GM21825 (cell line): ENCODE data around the gene SDSL.

Source experiments
- ATAC-seq: cut with Tn5 transposase; IDR thresholded peaks from one replicate; pipeline ENCODE4 v1.9.1; 2021; ENCODE audit warnings: mild to moderate bottlenecking, moderate library complexity; ENCODE audit not compliant: unreplicated experiment

Gene SDSL

DNA sequence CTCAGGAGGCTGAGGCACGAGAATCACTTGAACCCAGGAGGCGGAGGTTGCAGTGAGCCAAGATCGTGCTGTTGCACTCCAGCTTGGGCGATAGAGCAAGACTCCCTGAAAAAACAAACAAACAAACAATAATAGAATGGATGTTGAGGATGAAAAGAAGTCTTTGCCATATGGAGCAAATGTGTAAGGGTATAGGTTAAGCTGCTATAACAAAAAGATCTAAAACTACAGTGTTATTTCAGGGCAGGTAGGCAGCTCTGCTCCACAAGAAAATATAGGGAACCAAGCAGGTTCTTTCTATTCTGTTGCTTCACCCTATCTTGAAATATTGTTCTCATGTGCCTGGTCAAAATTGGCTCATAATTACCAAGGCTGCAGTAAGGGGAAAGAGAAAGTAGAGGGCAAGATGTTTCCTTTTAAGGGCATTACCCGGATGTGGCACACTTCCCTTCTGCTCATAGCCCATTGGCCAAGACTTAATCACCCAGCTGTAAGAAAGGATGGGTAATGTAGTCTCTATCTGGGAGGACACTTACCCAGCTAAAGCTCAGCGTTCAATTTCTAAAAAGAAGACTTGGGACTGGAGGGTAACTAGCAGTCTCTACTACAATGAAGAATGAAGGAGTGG, 23.5 kb downstream of the SDSL start:
- no peak for ATAC-seq

GRCh38 chr12:113448873-113449272, 26.7 kb downstream of the SDSL start:
- no peak for ATAC-seq

GRCh38 chr12:113449299-113449698, 27.1 kb downstream of the SDSL start:
- no peak for ATAC-seq

GRCh38 chr12:113449839-113450238, 27.7 kb downstream of the SDSL start:
- ATAC-seq: no peak

- ATAC-seq: no peak
These were observed 30.3 kb downstream of the SDSL start for GRCh38 chr12:113452458-113452857.

DNA sequence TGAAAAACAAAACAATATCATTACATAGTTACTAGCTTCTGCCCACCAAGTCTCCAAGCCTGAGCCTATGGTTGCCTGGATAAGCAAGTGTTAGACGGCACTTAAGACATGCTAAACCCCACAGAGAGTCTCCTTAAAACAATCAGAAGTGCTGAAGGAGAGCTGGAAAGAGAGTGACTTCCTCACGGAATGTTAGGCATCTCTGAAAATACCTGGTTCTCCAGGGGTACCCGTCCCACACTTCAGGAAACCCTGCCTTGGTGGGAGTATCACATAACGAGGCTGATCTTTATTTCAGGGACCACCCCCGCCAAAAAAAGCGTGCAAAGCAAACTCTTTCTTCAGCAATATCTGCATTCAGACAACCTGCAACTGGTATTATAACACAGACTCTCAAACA, 31.1 kb downstream of the SDSL start:
- no peak for ATAC-seq

GRCh38 chr12:113456199-113456598, 34.0 kb downstream of the SDSL start:
- no peak for ATAC-seq

DNA sequence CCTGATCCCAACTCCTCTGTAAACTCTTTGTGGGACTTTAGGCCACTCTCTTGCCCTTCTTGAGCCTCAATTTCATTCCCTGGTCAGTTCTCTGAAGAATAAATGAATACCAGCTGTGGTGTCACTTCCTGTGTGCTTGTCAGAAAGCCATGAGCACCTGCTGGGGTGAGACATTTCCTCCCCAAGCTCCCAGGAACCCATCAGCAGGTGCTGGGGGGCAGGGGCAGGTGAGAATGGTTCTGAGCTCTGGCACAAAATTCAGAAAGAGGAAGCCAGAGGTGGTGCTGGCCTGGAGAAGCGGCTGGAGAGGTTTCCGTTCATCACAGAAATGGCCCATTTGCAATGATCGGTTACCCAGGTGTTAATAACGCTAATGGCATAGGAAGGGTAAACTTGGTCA, 34.6 kb downstream of the SDSL start:
- no peak for ATAC-seq

- no peak for ATAC-seq
These were observed 35.0 kb downstream of the SDSL start for GRCh38 chr12:113457185-113457584.

- ATAC-seq: no peak
These were observed 35.5 kb downstream of the SDSL start for GRCh38 chr12:113457710-113458109.

DNA sequence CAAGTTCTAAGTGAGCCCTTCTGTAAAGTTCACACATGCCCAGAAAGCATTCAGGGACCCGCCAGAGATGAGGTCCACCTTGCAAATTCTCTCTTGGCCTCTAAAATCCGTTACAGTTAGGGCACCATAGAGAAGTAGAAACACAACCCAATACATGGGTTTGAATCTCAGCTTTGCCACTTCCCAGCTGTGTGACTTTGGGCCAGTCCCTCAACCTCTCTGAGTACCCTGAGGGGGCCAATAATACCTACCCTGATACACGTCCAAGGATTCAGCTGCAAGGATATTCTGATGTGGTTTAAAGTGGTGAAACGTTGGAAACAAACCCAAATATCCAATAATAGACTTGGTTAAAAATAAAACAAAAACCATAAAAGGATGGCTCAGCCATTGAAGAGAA, 37.8 kb downstream of the SDSL start:
- no peak for ATAC-seq

GRCh38 chr12:113461666-113462065, 39.5 kb downstream of the SDSL start:
- no peak for ATAC-seq

DNA sequence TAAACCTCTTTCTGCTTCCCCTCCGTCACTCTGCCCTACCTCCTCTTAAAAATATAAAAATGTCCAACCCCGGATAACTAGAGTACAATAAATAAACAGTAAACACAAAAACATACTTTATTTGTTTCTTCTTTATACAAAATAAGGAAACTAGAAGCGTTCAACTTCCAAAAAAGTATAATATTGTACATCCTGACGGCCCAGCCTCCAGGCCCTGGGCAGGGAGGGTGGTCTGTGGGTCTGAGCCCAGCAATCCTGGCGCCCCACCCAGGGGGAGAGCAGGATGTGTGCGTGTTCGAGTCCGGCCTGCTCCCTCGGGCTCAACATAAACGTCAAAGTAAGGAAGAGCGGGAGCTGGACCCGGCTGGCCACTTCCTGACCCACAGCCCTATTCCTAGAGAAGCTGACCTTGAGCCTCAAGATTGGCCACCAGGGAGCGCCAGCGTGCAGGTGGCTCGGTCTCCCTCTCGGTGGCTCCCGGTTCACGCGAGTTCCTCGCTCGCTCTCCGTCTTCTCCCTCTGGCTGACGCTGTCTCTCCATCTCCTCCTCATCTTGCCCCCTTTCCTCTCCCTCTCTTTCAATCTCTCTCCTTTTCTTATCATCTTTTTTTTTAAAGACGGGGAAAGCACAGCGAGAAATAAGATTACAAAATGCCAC, 40.1 kb downstream of the SDSL start:
- no peak for ATAC-seq

- ATAC-seq: no peak
These were observed 41.0 kb downstream of the SDSL start for GRCh38 chr12:113462998-113463745.

GRCh38 chr12:113463746-113464451, 41.7 kb downstream of the SDSL start:
- no peak for ATAC-seq

DNA sequence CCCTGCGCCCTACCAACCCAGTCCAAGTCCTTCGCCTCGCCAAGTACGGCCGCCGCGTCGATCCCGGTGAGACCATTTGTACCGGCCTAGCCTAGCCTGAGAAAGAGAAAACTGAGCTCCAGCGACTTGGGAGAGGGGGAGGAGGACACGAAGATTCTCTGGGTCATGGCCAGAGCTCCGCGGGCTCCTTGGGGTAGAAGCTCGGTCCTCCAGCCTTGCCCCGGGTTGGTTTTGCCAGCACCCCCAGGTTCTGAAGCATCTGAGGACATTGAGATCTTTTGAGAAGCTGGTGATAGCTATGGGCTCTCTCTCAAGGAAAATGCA, 42.2 kb downstream of the SDSL start:
- ATAC-seq: no peak

DNA sequence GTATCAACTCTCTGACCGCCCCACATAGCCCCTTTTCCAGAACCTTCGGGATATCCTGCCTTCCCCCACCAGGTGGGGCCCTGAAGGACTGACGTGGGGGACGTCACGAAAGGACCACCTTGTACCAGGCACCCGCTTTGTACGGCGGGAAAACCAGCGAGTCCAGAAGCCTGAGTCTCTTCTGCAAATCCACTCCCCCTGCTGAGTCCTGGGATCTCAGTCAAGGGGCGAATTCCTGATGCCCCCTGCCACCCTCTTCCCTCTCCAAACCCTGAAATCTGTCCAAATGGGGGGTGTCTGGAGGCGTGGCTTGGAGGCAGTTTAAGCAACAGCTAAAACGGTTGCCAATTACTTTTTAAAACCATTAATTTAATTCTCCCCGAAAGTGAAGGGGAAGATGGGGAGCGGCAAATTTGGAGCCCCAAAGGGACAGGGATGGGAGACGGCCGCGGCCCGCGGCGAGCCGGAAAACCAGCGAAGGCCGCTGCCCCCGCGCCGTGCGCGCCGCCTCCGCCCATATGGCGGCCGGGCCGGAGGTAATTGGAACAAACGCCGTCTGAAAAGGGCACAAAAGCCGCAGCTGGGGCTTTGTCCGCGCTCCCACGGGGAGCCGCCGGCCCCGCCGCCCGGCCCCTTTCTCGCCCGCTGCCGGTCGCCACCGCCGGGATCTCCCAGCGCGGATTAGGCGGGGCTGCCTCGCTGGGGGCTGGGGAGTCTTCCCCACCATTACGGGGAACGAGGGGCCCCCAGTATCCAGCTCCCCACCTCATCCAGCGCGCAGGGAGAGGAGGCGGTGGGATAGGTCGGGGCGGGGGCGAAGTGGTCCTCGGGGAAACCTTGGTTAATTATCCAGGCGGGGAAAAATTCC, 42.9 kb downstream of the SDSL start:
- ATAC-seq: no peak

GRCh38 chr12:113465808-113466453, 43.8 kb downstream of the SDSL start:
- ATAC-seq: no peak

DNA sequence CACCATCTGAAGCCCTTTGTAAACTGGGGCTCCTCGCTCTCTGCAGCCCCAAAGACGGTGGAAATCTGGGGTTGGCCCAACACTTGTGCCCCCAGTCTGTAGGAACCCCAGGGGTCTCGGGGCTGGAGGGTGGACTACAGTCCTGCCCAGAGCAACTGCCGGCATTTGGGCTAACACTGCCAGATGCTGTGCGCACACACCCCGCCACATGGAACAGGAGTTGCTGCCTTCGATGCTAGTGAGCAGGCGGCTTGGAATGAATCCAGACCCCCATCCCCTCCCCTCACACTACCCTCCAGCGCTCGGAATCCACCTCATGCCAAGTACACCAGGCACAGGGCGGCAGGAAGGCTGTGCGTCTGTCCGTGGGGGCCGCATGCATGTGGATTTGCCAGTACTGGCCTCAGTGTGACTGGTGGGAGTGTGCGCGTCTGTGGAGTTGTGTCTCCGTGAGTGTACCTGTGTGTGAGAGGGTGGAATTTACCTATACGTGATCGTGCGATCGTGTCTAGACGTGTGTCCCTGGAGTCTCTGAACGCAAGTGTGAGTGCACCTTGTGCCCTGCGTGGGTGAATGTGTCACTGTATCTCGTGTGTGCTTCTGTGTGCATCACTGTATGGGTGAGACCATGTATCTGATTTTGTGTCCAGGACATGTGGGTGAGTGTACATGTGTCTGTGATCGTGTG, 44.4 kb downstream of the SDSL start:
- ATAC-seq: no peak

- ATAC-seq: no peak
These were observed 44.9 kb downstream of the SDSL start for GRCh38 chr12:113467142-113467501.
